Endothelial cell of umbilical vein (primary cell): ENCODE measurements around the gene KRT83. TPM values are rescaled to one million over a fixed set of nuclear protein-coding genes. Genes with fewer than 3 reads are reported as not detected.

Source experiments
- BruUV-seq: library from RNA; stranded (reverse); fragments of 400-500 nt; replicated peaks from 2 replicates; lab custom pipeline; 2021; lab: Mats Ljungman, UMichigan
- CTCF ChIA-PET: fragments of 300-600, 350-600 bp; sonication (Branson Sonifier 250); formaldehyde crosslinking; loops from one replicate; lab custom pipeline; 2021; ENCODE audit warnings: antibody characterized with exemption, inconsistent platforms; lab: Charles Lee
- POLR2A ChIA-PET: fragments of 300-600, 350-600 bp; sonication (Branson Sonifier 250); formaldehyde crosslinking; loops from one replicate; lab custom pipeline; 2021; ENCODE audit warnings: antibody characterized with exemption, inconsistent platforms; lab: Charles Lee
- DNase-seq: peaks from one replicate; pipeline ENCODE4 v3.0.0-alpha.2; 2011; ENCODE audit warnings: low read depth, low spot score
- FAIRE-seq: peaks from 2 replicates; lab custom pipeline; 2011; peaks lifted over from hg19 to GRCh38; lab: Jason Lieb, UNC
- H2AFZ ChIP-seq: 2 replicates; pipeline ENCODE4 v1.6.0; 2012; ENCODE audit warnings: low read depth, low read length, control low read depth, inconsistent platforms
- H3K27ac ChIP-seq: 2 replicates; pipeline ENCODE4 v1.5.1; 2011; ENCODE audit warnings: low read depth, mild to moderate bottlenecking, control low read depth, low read length, moderate library complexity; ENCODE audit not compliant: insufficient read depth
- H3K27me3 ChIP-seq, 2 experiments: 2 replicates each; pipeline versions ENCODE4 v1.6.0 to v1.6.1; 2011; ENCODE audit warnings: low read length in 2 of 2, mixed read lengths in 1 of 2; ENCODE audit not compliant: control insufficient read depth in 2 of 2, insufficient read depth in 2 of 2
- H3K36me3 ChIP-seq, 2 experiments: 2 replicates in 1 of 2; 3 replicates in 1 of 2; pipeline ENCODE4 v1.5.1; 2011; ENCODE audit warnings: low read length in 2 of 2, mild to moderate bottlenecking in 1 of 2, moderate library complexity in 1 of 2; ENCODE audit not compliant: control insufficient read depth in 2 of 2, insufficient read depth in 2 of 2; ENCODE audit errors: extremely low read depth in 1 of 2
- H3K4me1 ChIP-seq: 3 replicates; pipeline ENCODE4 v1.5.1; 2011; ENCODE audit warnings: mild to moderate bottlenecking, low read length; ENCODE audit not compliant: control insufficient read depth, insufficient read depth; ENCODE audit errors: extremely low read depth
- H3K4me2 ChIP-seq: 2 replicates; pipeline ENCODE4 v1.6.1; 2011; ENCODE audit warnings: low read length, control low read depth, mixed read lengths; ENCODE audit not compliant: insufficient read depth
- H3K4me3 ChIP-seq, 3 experiments: fragments of 200-600 bp in 1 of 3; sonication (generic), shearing (Covaris generic) in 1 of 3; replicated peaks in 1 of 3; 2 replicates each; pipeline ENCODE4 v1.5.1; 2011 to 2016; ENCODE audit warnings: control low read depth in 3 of 3, low read length in 3 of 3, mild to moderate bottlenecking in 2 of 3, inconsistent platforms in 1 of 3, low read depth in 1 of 3, moderate library complexity in 1 of 3; ENCODE audit not compliant: insufficient read depth in 1 of 3
- H3K79me2 ChIP-seq: 2 replicates; pipeline ENCODE4 v1.6.0; 2012; ENCODE audit warnings: low read length, inconsistent platforms; ENCODE audit not compliant: control insufficient read depth, insufficient read depth
- H3K9ac ChIP-seq: replicated peaks from 2 replicates; pipeline ENCODE3; 2011; ENCODE audit warnings: low read length, control low read depth; ENCODE audit not compliant: insufficient read depth; ENCODE audit errors: extremely low read depth
- H3K9me1 ChIP-seq: replicated peaks from 3 replicates; pipeline ENCODE4 v1.6.0; 2011; ENCODE audit warnings: mild to moderate bottlenecking, low read length; ENCODE audit not compliant: control insufficient read depth, insufficient read depth; ENCODE audit errors: extremely low read depth
- H3K9me3 ChIP-seq: replicated peaks from 2 replicates; pipeline ENCODE4 v1.5.1; 2012; ENCODE audit warnings: low read length, inconsistent platforms; ENCODE audit not compliant: control insufficient read depth, insufficient read depth
- H4K20me1 ChIP-seq: replicated peaks from 2 replicates; pipeline ENCODE3; 2011; ENCODE audit warnings: mild to moderate bottlenecking, low read length; ENCODE audit not compliant: control insufficient read depth, insufficient read depth; ENCODE audit errors: extremely low read depth
- CTCF ChIP-seq, 2 donors: IDR thresholded peaks; 1 replicate in 1 of 2; 2 replicates in 1 of 2; pipeline ENCODE4 v1.5.1; 2011; ENCODE audit warnings: low read length in 2 of 2, mild to moderate bottlenecking in 2 of 2, moderate library complexity in 2 of 2, control low read depth in 1 of 2, inconsistent platforms in 1 of 2, low read depth in 1 of 2; ENCODE audit not compliant: insufficient read depth in 1 of 2; ENCODE audit errors: extremely low read depth in 1 of 2
- EZH2 ChIP-seq: IDR thresholded peaks from 2 replicates; pipeline ENCODE4 v1.6.1; 2012; ENCODE audit warnings: borderline replicate concordance, low read depth, mild to moderate bottlenecking, moderate library complexity, low read length, inconsistent platforms; ENCODE audit not compliant: severe bottlenecking
- FOS ChIP-seq: IDR thresholded peaks from 2 replicates; pipeline ENCODE4 v1.6.1; 2011; ENCODE audit warnings: mild to moderate bottlenecking, low read length, moderate library complexity, borderline replicate concordance; ENCODE audit not compliant: insufficient read depth
- GATA2 ChIP-seq: IDR thresholded peaks from 2 replicates; pipeline ENCODE4 v1.7.0; 2011; ENCODE audit warnings: low read depth, mild to moderate bottlenecking, moderate library complexity, mixed read lengths, low read length; ENCODE audit not compliant: insufficient read length, insufficient read depth
- JUN ChIP-seq: IDR thresholded peaks from 2 replicates; pipeline ENCODE4 v1.6.1; 2011; ENCODE audit warnings: borderline replicate concordance, low read depth; ENCODE audit not compliant: insufficient read length, insufficient read depth
- MAX ChIP-seq: IDR thresholded peaks from 2 replicates; pipeline ENCODE4 v1.6.1; 2011; ENCODE audit not compliant: insufficient read depth, insufficient read length
- MYC ChIP-seq: IDR thresholded peaks from one replicate; pipeline ENCODE4 v1.6.1; 2011; ENCODE audit warnings: mild to moderate bottlenecking, low read depth, low read length
- POLR2A ChIP-seq: IDR thresholded peaks from 2 replicates; pipeline ENCODE4 v1.6.1; 2012; ENCODE audit warnings: low read depth, mild to moderate bottlenecking, control low read depth, low read length
- POLR2AphosphoS5 ChIP-seq: IDR thresholded peaks from 2 replicates; pipeline ENCODE4 v1.6.1; 2012; ENCODE audit warnings: low read depth, mild to moderate bottlenecking, control low read depth, low read length, moderate library complexity; ENCODE audit not compliant: insufficient read depth
- dilution Hi-C: fragments of 300-500 bp; cut with MboI; formaldehyde crosslinking; loops from one replicate; pipeline ENCODE4 v1.15.0; 2019; ENCODE audit warnings: low sequenced_read_pairs; ENCODE audit not compliant: extremely low pct_ligation_motif_present
- intact Hi-C: fragments of 100-400 bp; cut with micrococcal nuclease; formaldehyde crosslinking; loops from one replicate; pipeline ENCODE4 v1.10.0; 2022
- polyA plus RNA-seq, 4 experiments: library from polyadenylated mRNA; depleted of rRNA in 3 of 4; stranded (reverse) in 3 of 4; unstranded in 1 of 4; fragments of >200 nt; gene quantifications; 2 replicates each; pipeline versions ENCODE4 v1.2.1 to v1.2.3, GENCODE V29; 2011 to 2012; ENCODE audit warnings: missing spikeins in 1 of 4
- total RNA-seq: library from RNA; stranded (reverse); gene quantifications from 2 replicates; pipeline ENCODE4 v1.2.3, GENCODE V29; 2021

KRT83 gene
- total and polyA plus RNA-seq, 2 donors (not counting 3 experiments of a cell fraction or from before 2014, with no cell fraction given) = not detected

GRCh38 chr12:52311285-52311648 is 9.9 kb downstream of the KRT83 start:
- Histone ChIP-seq H3K4me2 (no peak overlapping the region), H3K9me3 (no peaks in the 10 kb centered on the region), H3K9me1 (no peaks in the 10 kb centered on the region), H3K27me3 (peaks cover 63% of the 10 kb centered on the region in 2 experiments), H2AFZ (no peak overlapping the region), H3K36me3 (no peaks in the 10 kb centered on the region), H3K79me2 (no peaks in the 10 kb centered on the region), H3K27ac (no peak overlapping the region), H3K4me3 (no peak overlapping the region), H3K4me1 (no peaks in the 10 kb centered on the region), H3K9ac (no peak overlapping the region), H4K20me1 (no peaks in the 10 kb centered on the region)
- ChIA-PET CTCF (interaction anchor here (0.7 to 3.7 kb wide), 11 partner anchors 8 to 554 kb away, joined by 3 to 32 read pairs (median 4); no protein-coding TSS in a partner anchor), POLR2A (interaction anchor here (0.6 kb wide), 1 partner anchor 8 kb away, joined by 5 read pairs; no protein-coding TSS in a partner anchor)
- no peak for FAIRE-seq
- TF ChIP-seq MAX (no peak), FOS (no peak), CTCF (IDR thresholded peaks at IDR 0.05; ENCODE audit: extremely low read depth in 1 of 2, insufficient read depth in 1 of 2, low read depth in 1 of 2, low read length in 2 of 2) (no peak), POLR2A (no peak), POLR2AphosphoS5 (no peak), GATA2 (no peak), EZH2 (no peak), JUN (no peak), MYC (no peak)
- DNase-seq = no peak
- BruUV-seq = no TSS peak
- dilution Hi-C loops (no loop called here), intact Hi-C loops (no loop called here)
